Left ventricle myocardium inferior (tissue), 1 donor: ENCODE results near the gene ATRN. TPM values are rescaled to one million over a fixed set of nuclear protein-coding genes. Genes with fewer than 3 reads are reported as not detected.

ENCODE experiments used
- DNase-seq: peaks from one replicate; pipeline ENCODE4 v3.0.0-alpha.2; 2020
- H3K27ac ChIP-seq: fragments of 200-600 bp; replicated peaks from 2 replicates; pipeline ENCODE4 v1.8.0; 2021
- H3K27me3 ChIP-seq: fragments of 200-600 bp; 2 replicates; pipeline ENCODE4 v1.8.0; 2021; ENCODE audit warnings: low read depth
- H3K36me3 ChIP-seq: fragments of 200-600 bp; 2 replicates; pipeline ENCODE4 v1.8.0; 2021
- H3K4me1 ChIP-seq: fragments of 200-600 bp; 2 replicates; pipeline ENCODE4 v1.8.0; 2021
- H3K4me3 ChIP-seq: fragments of 200-600 bp; 2 replicates; pipeline ENCODE4 v1.8.0; 2021; ENCODE audit warnings: mild to moderate bottlenecking, moderate library complexity
- H3K9me3 ChIP-seq: fragments of 200-600 bp; replicated peaks from 2 replicates; pipeline ENCODE4 v1.8.0; 2021
- intact Hi-C: fragments of 100-400 bp; cut with micrococcal nuclease; formaldehyde crosslinking; loops from one replicate; pipeline ENCODE4 v1.11.0; 2022
- total RNA-seq: library from RNA; stranded (reverse); fragmentation: NEBNext Ultra II Directional; extraction: Animal tissue kit (Norgen Biotek cat#: 25700); gene quantifications from one replicate; pipeline ENCODE4 v1.2.1, GENCODE V29; 2021
- TF ChIP-seq, protein P1 (sequence below): fragments of 200-600 bp; IDR thresholded peaks from 2 replicates; pipeline ENCODE4 v1.8.0; 2021; ENCODE audit warnings: antibody characterized with exemption, mild to moderate bottlenecking, borderline replicate concordance
- donor health status: DM: no; HTN: yes; CAD: no; lungs with severe emphysema.

Gene ATRN
- total RNA-seq, 1 donor from 2014 or later = 32.4 TPM

DNA sequence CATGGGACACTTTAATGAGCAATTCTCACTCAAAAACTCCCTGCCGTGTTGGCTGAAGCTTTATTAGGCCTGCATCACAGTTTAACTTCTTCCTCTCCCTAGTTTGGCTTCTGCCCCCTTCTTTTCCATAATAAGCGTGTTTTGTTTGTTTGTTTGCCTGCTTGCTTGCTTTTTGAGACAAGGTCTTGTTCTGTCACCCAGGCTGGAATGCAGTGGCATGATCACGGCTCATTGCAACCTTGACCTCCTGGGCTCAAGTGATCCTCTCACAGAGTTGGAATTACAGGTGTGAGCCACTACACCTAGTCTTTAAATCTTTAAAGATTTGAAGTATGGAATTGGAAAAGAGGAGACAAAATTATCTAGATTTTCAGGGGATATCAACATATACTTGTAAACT is 38.0 kb upstream of the ATRN start:
- no peak for DNase-seq
- Histone ChIP-seq H3K27ac (no peak overlapping the region), H3K36me3 (no peaks in the 10 kb centered on the region), H3K27me3 (no peaks in the 10 kb centered on the region), H3K4me3 (no peak overlapping the region), H3K9me3 (no peaks in the 10 kb centered on the region), H3K4me1 (no peaks in the 10 kb centered on the region)
- TF ChIP-seq, protein P1, sequence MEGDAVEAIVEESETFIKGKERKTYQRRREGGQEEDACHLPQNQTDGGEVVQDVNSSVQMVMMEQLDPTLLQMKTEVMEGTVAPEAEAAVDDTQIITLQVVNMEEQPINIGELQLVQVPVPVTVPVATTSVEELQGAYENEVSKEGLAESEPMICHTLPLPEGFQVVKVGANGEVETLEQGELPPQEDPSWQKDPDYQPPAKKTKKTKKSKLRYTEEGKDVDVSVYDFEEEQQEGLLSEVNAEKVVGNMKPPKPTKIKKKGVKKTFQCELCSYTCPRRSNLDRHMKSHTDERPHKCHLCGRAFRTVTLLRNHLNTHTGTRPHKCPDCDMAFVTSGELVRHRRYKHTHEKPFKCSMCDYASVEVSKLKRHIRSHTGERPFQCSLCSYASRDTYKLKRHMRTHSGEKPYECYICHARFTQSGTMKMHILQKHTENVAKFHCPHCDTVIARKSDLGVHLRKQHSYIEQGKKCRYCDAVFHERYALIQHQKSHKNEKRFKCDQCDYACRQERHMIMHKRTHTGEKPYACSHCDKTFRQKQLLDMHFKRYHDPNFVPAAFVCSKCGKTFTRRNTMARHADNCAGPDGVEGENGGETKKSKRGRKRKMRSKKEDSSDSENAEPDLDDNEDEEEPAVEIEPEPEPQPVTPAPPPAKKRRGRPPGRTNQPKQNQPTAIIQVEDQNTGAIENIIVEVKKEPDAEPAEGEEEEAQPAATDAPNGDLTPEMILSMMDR = no peak
- intact Hi-C loops = no loop called here

DNA sequence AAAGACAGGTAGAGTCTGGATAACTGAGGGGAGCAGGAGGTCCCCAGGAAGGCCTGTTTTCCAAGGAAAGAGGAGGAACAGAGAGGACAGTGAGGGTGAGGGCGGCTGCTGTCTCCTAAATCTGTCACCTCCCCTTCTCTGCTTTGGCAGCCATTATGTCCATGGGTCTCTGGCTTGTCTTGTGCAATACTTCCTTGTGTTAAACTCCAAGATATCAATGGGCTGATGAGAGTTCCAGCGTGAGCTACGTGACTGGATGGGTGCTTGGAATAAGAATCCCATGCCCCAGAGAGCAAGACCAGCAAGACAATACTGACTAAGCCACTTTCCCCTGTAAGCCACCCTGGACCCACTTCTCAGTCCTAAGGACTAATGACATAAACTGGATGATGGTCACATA is 37.1 kb upstream of the ATRN start:
- Histone ChIP-seq H3K27ac (no peak overlapping the region), H3K9me3 (no peaks in the 10 kb centered on the region), H3K36me3 (no peaks in the 10 kb centered on the region), H3K4me3 (no peak overlapping the region), H3K4me1 (no peaks in the 10 kb centered on the region), H3K27me3 (no peaks in the 10 kb centered on the region)
- TF ChIP-seq, protein P1 = no peak
- no peak for DNase-seq
- intact Hi-C loops = no loop called here

DNA sequence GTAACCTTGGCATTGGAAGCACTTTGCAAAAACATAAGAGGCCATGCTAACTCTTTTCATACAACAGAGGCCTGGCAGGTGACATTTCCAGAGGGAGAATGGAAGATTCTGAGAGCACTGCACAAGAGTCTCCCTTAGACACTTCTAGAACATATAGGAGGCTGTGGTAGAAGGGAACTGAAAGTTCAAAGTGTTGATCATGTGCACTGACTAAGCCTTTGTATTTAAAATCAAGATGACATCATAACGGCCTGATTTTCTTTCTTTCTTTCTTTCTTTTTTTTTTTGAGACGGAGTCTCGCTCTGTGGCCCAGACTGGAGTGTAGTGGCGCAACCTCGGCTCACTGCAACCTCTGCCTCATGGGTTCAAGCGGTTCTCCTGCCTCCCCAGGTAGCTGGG is 36.6 kb upstream of the ATRN start:
- TF ChIP-seq, protein P1 = no peak
- H3K9me3 ChIP-seq = no peaks in the 10 kb centered on the region
- intact Hi-C loops = no loop called here
- no peaks in the 10 kb centered on the region for H3K36me3 ChIP-seq
- H3K4me3 ChIP-seq = no peak overlapping the region
- H3K27me3 ChIP-seq = no peaks in the 10 kb centered on the region
- H3K4me1 ChIP-seq = no peaks in the 10 kb centered on the region
- no peak for DNase-seq
- no peak overlapping the region for H3K27ac ChIP-seq

DNA sequence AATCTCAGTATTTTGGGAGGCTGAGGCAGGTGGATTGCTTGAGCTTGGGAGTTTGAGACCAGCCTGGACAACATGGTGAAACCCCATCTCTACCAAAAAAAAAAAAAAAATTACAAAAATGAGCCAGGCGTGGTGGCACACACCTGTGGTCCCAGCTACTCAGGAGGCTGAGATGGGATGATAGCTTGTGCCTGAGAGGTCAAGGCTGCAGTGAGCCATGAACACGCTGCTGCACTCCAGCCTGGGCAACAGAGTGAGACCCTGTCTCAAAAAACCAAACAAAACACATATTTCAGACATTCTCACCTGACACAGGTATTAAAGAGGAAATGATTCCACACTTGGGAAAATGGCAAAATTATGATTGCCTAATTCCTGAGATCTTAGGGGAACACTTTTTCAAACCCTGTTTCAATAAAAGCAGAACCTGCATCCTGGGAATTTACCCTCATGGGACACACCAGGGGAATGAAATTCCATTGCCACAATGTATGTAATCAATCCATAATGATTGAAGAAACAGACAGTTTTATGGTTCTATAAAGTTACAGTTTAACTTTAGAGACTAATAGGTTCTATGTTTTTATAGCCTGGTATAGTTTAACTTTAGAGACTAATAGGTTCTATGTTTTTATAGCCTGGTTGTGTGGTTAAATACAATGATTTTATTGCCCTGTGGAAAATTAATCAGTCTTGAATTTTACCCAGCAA is 33.8 kb upstream of the ATRN start:
- TF ChIP-seq, protein P1 = no peak
- H3K9me3 ChIP-seq = no peaks in the 10 kb centered on the region
- no peaks in the 10 kb centered on the region for H3K36me3 ChIP-seq
- H3K27me3 ChIP-seq = no peaks in the 10 kb centered on the region
- no peaks in the 10 kb centered on the region for H3K4me1 ChIP-seq
- intact Hi-C loops = no loop called here
- DNase-seq = no peak
- H3K27ac ChIP-seq = no peak overlapping the region
- no peak overlapping the region for H3K4me3 ChIP-seq

DNA sequence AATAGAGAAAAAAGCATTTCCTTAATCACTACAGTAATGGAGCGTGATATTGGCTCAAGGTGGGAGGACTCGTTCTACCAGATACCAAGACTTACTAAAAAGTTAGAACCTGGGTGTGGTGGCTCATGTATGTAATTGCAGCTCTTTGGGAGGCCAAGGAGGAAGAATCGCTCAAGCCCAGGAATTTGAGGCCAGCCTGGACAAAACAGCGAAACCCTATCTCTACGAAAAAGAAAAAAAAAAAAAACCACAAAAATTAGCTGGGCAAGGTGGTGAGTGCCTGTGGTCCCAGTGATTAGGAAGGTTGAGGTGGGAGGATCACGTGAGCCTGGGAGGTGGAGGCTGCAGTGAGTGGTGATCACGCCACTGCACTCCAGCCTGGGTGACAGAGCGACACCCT is 24.0 kb upstream of the ATRN start:
- TF ChIP-seq, protein P1 = no peak
- no peak overlapping the region for H3K27ac ChIP-seq
- H3K36me3 ChIP-seq = no peaks in the 10 kb centered on the region
- H3K4me3 ChIP-seq = no peak overlapping the region
- H3K9me3 ChIP-seq = no peaks in the 10 kb centered on the region
- H3K4me1 ChIP-seq = no peaks in the 10 kb centered on the region
- intact Hi-C loops = no loop called here
- no peak for DNase-seq
- H3K27me3 ChIP-seq = no peaks in the 10 kb centered on the region

DNA sequence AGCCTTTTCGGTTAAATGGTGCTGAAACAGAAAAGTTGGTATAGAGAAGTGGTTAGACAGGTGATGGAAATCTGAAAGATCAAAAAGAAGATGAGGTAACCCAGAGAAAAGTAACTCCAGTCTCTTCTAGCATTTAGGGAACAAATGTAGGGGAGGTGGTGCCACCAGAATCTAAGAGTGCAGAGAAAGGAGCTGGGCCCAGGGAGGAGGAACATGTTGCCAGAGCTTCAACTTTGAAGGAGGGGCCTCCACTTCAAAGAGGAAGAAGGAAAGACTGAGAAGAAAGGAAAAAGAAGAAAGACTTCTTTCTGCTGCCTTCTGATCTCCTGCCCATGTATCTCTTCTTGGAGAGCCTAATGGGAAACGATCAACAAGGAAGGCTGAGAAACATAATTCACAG is 23.5 kb upstream of the ATRN start:
- no peaks in the 10 kb centered on the region for H3K9me3 ChIP-seq
- no peaks in the 10 kb centered on the region for H3K36me3 ChIP-seq
- intact Hi-C loops = no loop called here
- DNase-seq = no peak
- TF ChIP-seq, protein P1 = no peak
- H3K27ac ChIP-seq = no peak overlapping the region
- no peaks in the 10 kb centered on the region for H3K27me3 ChIP-seq
- no peak overlapping the region for H3K4me3 ChIP-seq
- H3K4me1 ChIP-seq = no peaks in the 10 kb centered on the region
